A204.1 (cell line): ENCODE results near the gene LY6G6F.
"Not testable (repeated sequence)": the region's sequence is repeated elsewhere in the genome, so short reads cannot be mapped to it uniquely, and the experiment has no call there.

ENCODE experiments used
- FAIRE-seq: peaks from 2 replicates; lab custom pipeline; 2012; peaks lifted over from hg19 to GRCh38; lab: Jason Lieb, UNC

LY6G6F gene

DNA sequence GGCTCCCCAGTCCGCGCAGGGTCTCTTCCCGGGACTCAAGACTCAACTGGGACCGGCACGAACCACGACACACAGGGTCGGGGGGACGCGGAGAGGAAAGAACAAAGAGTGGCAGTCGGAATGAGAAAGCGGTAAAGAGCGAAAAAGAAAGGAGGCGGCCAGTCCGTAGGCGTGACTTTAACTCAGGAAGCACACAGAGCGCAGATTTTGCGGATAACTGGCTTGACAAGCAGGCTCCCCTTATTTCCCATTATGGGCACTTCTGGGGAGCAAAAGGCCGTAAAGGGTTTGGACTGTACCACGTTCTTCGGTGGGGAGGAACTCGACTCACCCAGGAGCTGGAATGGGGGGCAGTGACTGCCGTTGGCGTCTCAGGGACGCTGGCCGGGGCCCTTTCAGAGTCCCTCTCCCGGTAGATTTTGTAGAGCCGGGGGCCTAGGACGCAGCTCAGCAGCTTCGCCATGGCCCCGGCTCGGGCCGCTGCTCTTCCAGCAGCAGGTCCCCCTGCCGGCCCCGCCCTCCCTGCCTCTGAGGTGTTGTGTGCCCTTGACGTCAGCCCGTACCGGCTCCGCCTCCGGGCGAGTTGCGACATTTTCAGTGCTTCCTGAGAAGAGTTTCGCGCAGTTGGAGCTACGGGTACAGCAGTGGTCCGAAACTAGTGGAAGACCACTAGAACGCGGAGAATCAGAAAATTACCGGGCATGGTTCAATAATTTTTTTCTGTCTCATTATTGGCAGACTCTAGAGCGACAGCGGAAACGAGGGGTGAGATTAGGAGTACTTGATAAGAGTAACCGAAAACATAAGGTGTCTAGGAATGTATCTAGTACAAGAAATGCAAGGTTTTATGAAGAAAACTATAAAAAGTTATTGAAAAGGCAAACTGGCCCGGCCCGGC lies 3.6 kb upstream of the LY6G6F start, which contains the start of gene ABHD16A:
TSS of gene ABHD16A (minus strand) at position 506 of the 898 bp plus-strand sequence. CDS start at position 463, 43 bp downstream.
- FAIRE-seq: peak; percentile 96

- FAIRE-seq: no peak
Measured at GRCh38 chr6:31705931-31706330, 735 bp upstream of the LY6G6F start.

- no peak for FAIRE-seq
Measured at GRCh38 chr6:31707701-31708100, 1.0 kb downstream of the LY6G6F start.

DNA sequence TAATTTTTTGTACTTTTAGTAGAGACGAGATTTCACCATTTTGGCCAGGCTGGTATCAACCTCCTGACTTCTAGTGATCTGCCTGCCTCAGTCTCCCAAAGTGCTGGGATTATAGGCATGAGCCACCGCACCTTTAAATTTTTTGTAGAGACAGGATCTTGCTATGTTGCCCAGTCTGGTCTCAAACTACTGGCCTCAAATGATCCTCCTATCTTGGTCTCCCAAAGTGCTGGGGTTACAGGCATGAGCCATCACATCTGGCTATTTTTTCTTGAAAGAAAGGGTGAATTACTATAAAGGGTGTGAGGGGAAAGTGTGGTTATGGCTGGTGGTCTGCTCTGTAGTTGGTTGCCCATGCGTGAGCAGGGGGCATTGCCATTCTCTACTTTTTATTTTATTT lies 1.6 kb downstream of the LY6G6F start:
- FAIRE-seq: no peak

GRCh38 chr6:31709157-31709556 lies 2.5 kb downstream of the LY6G6F start:
- FAIRE-seq: not testable (repeated sequence)

DNA sequence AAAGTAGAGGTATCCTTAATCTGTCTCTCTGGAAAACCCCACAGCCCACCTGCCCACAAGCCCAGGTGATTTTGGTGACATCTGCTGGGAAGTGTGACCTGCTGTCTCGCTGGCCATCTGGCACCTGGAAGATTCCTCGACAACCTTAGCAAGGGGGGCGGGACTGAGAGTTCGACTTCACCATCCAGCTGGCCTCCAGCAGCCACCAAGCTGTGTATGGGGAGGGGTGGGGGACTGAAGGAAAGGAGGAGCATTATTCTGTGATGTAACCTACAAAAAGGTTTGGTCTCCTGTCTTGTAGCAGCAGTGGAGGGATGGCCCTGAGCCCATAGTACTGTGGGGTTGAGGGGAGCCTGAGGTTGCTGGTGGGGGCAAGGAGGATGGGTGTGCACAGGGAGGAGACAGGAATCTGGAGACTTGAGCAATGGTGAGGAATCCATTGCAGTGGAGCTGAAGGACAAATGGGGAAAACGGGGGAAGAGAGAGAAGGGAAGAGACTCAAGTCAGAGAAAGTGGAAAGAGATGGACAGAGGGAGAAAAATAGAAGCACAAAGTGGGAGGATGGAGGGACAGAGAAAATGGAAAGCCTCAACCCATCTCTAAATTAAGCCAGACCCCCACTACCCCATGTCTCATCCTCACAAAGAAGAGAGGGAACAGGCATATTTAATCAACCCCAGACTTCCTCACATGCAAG lies 4.0 kb downstream of the LY6G6F start:
- no peak for FAIRE-seq

GRCh38 chr6:31711233-31711632 lies 4.6 kb downstream of the LY6G6F start:
- FAIRE-seq: no peak

DNA sequence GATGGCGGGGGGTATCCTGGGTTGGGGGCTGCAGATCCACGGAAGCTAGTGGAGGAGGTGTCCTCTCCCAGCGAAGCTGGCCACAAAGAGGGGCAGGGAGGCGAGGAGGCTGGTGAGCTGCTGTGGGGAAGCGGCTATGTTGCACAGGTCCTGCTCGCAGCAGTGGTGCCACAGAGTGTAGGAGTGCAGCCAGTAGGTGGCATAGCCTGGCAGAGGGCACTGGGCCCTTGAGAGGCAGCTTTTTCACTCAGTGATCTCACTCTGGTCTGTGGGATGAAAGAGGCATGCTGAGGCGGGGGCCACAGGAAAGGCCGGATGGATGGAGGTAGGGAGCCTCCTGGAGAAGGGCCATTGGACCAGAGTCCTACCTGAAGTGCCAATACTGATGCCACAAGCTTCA lies 5.6 kb downstream of the LY6G6F start:
- no peak for FAIRE-seq

GRCh38 chr6:31713465-31713864 lies 6.8 kb downstream of the LY6G6F start:
- FAIRE-seq: no peak

- FAIRE-seq: no peak
Measured at GRCh38 chr6:31713991-31714684, 7.5 kb downstream of the LY6G6F start.

DNA sequence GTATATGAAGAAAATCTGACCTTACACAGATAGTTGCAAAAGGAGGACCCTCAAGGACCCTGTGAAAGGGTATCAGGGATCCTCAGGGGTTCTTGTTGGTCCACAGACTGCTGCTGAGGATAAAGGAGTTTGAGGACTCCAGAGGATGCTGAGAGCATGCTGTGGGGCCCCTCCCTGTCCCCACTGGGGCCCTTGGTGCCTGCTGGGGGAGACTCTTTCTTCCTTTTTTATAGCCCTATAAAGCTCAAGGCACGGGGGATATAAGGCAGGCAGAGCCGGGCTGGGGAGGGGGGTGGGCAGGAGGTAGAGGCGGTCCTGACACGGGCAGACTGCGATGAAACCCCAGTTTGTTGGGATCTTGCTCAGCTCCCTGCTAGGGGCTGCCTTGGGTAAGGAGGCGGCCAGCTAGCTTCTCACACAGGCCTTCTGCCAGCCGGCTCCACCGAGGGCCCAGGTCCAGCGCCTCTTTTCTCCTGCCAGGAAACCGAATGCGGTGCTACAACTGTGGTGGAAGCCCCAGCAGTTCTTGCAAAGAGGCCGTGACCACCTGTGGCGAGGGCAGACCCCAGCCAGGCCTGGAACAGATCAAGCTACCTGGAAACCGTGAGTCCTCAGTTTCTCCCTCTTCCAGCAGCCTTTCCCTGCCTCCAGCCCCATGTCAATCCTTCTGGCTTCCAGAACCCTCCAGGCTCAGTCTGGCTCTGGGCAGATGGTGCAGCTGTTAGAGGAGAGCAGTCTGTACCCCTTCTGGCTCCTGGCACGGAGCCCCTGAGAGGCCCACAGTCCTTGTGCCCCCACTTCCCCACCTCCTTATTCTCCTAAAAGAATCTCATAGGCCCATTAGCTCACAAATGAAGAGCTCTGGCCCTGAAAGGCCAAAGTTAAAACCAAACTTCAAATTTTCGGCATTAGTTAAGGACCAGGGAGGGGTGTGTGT lies 8.6 kb downstream of the LY6G6F start, which contains the start of gene LY6G6D:
TSS of gene LY6G6D (plus strand) at position 327 of the 937 bp plus-strand sequence. CDS start at position 335, 8 bp downstream.
- FAIRE-seq: no peak

GRCh38 chr6:31717499-31718222 lies 11.0 kb downstream of the LY6G6F start:
- no peak for FAIRE-seq

DNA sequence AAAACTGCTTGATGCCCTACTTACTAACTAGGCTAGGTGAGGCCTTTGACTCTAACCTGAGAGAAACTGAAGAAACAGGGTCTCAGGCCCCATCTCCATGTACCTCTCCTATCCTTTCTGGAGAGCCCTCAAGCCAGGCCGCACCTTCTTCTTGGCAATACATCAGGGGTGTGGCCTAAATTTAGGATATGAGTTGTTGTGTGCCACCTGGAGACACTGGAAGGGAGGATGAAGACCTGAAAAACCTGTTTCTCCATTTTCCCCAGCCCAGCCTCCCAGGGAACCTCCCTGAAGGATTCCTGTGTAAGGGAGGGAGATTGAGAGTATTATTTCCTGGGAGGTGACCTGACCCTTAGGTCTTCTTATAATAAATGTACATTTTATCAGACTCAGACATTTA lies 11.6 kb downstream of the LY6G6F start:
- FAIRE-seq: no peak

DNA sequence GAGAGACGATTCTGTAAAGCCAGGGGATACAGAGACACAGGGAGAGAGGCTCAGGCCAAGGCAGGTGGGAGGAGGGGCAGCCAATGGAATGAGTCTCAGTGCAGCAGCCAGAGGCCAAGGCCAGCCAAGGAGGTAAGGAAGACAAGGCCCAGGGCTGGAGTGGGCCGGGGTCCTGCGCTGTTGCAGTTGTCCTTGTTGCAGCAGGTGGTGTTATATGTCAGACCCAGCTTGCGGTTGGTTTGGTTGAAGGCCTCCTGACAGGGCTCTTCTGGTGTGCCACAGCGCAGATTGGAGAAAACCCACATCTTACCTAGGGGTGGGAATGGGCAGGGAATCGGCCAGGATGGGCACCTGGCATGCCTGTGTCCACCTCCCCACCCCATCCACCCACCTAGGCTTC lies 12.3 kb downstream of the LY6G6F start:
- no peak for FAIRE-seq

DNA sequence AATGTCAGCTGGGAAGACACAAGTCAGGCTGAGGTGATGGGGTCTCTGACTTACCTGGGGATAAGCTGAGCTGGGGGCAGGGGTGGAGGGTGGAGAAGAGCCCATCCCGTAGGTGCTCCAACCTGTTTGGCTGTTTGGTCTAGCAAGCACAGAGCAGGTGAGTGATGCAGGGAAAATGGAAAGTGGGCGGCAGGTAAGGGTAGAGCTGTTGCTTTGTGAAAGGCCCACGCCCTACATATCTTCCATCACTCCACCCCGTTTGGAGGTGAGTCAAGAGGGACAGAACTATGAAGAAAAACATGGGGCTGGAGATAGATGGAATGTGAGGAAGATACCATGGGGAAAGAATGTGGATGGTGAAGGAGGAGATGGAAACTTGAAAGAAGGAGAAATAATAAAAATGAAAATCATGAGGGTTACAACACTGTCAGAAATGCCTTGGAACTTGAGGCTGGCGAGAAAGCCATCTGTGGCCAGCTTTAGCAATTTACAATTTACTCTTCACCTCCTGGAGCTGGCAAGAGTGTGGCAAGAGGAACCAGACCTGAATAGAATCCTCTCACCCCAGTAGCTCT lies 13.6 kb downstream of the LY6G6F start:
- FAIRE-seq: no peak

DNA sequence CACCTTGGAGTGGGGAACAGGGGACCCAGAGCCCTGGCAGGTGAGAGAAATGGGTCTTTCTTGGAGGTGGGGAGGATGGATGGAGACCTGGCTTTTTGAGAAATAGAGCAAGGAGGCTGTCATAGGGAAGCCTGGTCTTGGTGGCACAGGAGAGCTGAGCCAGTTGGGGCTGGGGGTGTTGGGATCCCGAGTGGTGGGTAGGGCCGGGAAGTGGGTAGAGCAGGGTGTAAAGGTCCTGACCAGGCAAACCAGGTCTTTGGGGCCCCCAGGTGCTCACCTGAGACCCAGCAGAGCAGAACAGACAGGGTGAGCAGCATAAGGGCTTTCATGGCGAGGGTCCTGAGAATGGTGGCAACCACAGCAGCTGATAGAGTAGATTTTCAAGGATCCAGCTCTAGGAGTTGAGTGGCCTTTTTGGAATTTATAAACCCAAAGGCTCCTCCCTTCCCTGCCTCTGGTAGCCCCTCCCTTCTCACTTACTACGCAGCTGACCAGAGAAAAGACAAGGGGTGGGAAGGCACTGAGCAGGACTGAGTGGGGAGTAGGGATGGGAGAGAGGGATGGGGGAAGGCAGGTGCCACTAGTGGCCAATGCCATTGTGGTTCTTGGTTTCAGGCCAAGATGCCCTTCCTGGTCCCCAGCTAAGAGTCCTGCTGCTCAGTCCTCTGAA lies 14.8 kb downstream of the LY6G6F start, which contains the start of gene LY6G6C:
TSS of gene LY6G6C (minus strand) at position 396 of the 670 bp plus-strand sequence. CDS start at position 329, 67 bp downstream.
- no peak for FAIRE-seq

GRCh38 chr6:31722173-31722572 lies 15.5 kb downstream of the LY6G6F start:
- no peak for FAIRE-seq

- no peak for FAIRE-seq
Measured at GRCh38 chr6:31723245-31723979, 16.7 kb downstream of the LY6G6F start, which contains the start of gene MPIG6B. Gene MPIG6B (plus strand): TSS chr6:31723373. CDS start chr6:31723384, 11 bp downstream.
